ENCODE measurements around the gene DLGAP4. TPM values are rescaled to one million over a fixed set of nuclear protein-coding genes. Genes with fewer than 3 reads are reported as not detected.

DLGAP4 gene
- total RNA-seq, 1 experiment from 2014 or later = 40.3 TPM

DNA sequence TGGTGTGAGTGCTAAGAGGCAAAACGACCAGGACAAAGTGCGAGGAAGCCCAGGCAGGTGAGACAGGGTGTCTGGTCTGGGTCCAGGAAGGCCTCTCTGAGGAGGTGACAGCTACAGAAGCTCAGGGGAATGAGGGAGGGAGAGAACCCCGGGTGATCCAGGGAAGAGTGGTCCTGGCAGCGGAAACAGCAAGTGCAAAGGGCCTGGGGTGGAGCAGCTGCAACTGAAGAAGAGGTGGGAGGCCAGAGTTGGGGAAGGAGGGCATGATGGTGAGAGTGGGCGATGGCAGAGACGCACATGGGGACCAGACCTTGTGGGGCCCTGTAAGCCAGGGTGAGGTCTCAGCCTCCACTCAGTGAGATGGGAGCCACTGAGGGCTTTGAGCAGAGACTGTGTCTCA lies 45.8 kb downstream of the DLGAP4 start:
- no peak for TF ChIP-seq TCF7L2 (IDR thresholded peaks at IDR 0.05; ENCODE audit: borderline replicate concordance, extremely low read depth, insufficient read depth, insufficient read length)
- Histone ChIP-seq H3K9ac (ENCODE audit: low read length) (no peak overlapping the region), H3K4me1 (ENCODE audit: control insufficient read depth in 1 of 2, insufficient read depth in 2 of 2, low read length in 2 of 2) (peaks cover 2 to 6% of the 10 kb centered on the region in 2 experiments; a peak in 1 of 4 replicates), H3K4me3 (replicated peaks in 1 of 2; ENCODE audit: low read depth in 1 of 2, low read length in 2 of 2) (no peak overlapping the region), H3K36me3 (ENCODE audit: control insufficient read depth in 1 of 2, insufficient read depth in 2 of 2, low read length in 2 of 2) (no peaks in the 10 kb centered on the region), H3K27ac (ENCODE audit: low read depth, low read length) (no peak overlapping the region), H4K20me1 (ENCODE audit: insufficient read depth) (no peaks in the 10 kb centered on the region), H2AFZ (ENCODE audit: low read depth, low read length, poor library complexity, severe bottlenecking) (no peak overlapping the region), H3K9me2 (ENCODE audit: insufficient read depth) (no peaks in the 10 kb centered on the region), H3K4me2 (ENCODE audit: low read length) (no peak overlapping the region), H3K9me3 (ENCODE audit: control insufficient read depth in 1 of 2, insufficient read depth in 1 of 2, low read depth in 1 of 2, low read length in 2 of 2) (no peaks in the 10 kb centered on the region), H3K27me3 (ENCODE audit: insufficient read depth, low read length) (no peaks in the 10 kb centered on the region), H3K79me2 (ENCODE audit: insufficient read depth, low read length) (no peaks in the 10 kb centered on the region)
- POLR2A ChIA-PET = no interaction called here
- no TSS peak for BruUV-seq (replicated peaks)
- ATAC-seq (no peak), DNase-seq (ENCODE audit: low read depth, low spot score) (no peak)
- intact Hi-C loops (cut with micrococcal nuclease) = no loop called here
- RAD21 ChIA-PET (ENCODE audit: low non-redundant PET in 1 of 2, low total read pairs in 2 of 2, uncharacterized antibody in 2 of 2, unreplicated experiment in 2 of 2) = no interaction called here
- CTCF ChIA-PET = no interaction called here

DNA sequence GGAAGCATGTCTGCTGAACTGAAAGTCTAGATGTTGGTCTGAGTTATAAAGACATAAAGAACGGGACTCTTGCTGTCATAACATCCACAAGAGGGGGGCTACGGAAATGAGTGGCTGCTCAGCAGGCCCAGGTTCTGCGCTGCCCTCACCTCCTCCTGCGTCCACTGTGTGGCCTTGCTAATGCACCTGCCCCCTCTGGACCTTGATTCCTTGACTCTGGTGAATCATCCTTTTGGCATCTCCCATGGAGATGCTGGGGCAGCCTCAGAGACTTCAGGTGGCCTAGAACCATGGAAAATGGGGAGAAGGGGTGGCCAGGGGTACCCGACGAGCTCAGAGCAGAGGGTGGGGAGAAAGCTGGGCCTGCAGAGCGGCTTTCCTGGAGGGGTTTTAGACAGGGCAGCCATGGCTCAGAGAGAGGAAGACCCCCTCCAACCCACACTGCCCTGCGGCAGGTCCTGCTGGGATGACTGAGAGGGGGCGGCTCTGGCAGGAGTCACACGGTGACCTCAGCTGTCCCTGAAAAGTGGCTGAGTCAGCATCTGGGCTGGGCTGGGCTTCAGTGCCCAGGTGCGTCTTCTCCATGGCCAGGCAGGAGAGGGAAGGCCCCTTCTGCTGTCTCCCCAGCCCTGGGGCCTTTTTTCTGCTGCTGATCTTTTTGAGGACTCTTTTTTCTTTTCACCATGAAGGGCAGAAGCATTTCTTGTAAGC lies 46.9 kb downstream of the DLGAP4 start:
- H3K79me2 ChIP-seq (ENCODE audit: insufficient read depth, low read length) = no peaks in the 10 kb centered on the region
- POLR2A ChIA-PET = no interaction called here

More for the DNA sequence above, 46.9 kb downstream of the DLGAP4 start:
- no peaks in the 10 kb centered on the region for H3K9me3 ChIP-seq (ENCODE audit: control insufficient read depth in 1 of 2, insufficient read depth in 1 of 2, low read depth in 1 of 2, low read length in 2 of 2)
- intact Hi-C loops (cut with micrococcal nuclease) = no loop called here
- peaks cover 2 to 6% of the 10 kb centered on the region in 2 experiments; a peak in 1 of 4 replicates for H3K4me1 ChIP-seq (ENCODE audit: control insufficient read depth in 1 of 2, insufficient read depth in 2 of 2, low read length in 2 of 2)
- H3K4me2 ChIP-seq (ENCODE audit: low read length) = no peak overlapping the region
- DNase-seq (ENCODE audit: low read depth, low spot score) = no peak
- no peaks in the 10 kb centered on the region for H3K27me3 ChIP-seq (ENCODE audit: insufficient read depth, low read length)
- TF ChIP-seq, protein P1, sequence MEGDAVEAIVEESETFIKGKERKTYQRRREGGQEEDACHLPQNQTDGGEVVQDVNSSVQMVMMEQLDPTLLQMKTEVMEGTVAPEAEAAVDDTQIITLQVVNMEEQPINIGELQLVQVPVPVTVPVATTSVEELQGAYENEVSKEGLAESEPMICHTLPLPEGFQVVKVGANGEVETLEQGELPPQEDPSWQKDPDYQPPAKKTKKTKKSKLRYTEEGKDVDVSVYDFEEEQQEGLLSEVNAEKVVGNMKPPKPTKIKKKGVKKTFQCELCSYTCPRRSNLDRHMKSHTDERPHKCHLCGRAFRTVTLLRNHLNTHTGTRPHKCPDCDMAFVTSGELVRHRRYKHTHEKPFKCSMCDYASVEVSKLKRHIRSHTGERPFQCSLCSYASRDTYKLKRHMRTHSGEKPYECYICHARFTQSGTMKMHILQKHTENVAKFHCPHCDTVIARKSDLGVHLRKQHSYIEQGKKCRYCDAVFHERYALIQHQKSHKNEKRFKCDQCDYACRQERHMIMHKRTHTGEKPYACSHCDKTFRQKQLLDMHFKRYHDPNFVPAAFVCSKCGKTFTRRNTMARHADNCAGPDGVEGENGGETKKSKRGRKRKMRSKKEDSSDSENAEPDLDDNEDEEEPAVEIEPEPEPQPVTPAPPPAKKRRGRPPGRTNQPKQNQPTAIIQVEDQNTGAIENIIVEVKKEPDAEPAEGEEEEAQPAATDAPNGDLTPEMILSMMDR (IDR thresholded peaks at IDR 0.05 in 2 of 3, conservative IDR thresholded peaks at IDR 0.05 in 1 of 3; ENCODE audit: borderline replicate concordance in 1 of 3, insufficient read depth in 1 of 3, low read depth in 2 of 3, low read length in 2 of 3) = no peak
- ChIA-PET RAD21 (ENCODE audit: low non-redundant PET in 1 of 2, low total read pairs in 2 of 2, uncharacterized antibody in 2 of 2, unreplicated experiment in 2 of 2) (no interaction called here), CTCF (no interaction called here)
- no peak overlapping the region for H3K9ac ChIP-seq (ENCODE audit: low read length)
- H3K36me3 ChIP-seq (ENCODE audit: control insufficient read depth in 1 of 2, insufficient read depth in 2 of 2, low read length in 2 of 2) = no peaks in the 10 kb centered on the region
- no peak overlapping the region for H2AFZ ChIP-seq (ENCODE audit: low read depth, low read length, poor library complexity, severe bottlenecking)
- ATAC-seq = no peak
- H3K4me3 ChIP-seq (replicated peaks in 1 of 2; ENCODE audit: low read depth in 1 of 2, low read length in 2 of 2) = no peak overlapping the region
- BruUV-seq (replicated peaks) = no TSS peak
- H4K20me1 ChIP-seq (ENCODE audit: insufficient read depth) = no peaks in the 10 kb centered on the region
- no peak overlapping the region for H3K27ac ChIP-seq (ENCODE audit: low read depth, low read length)
- no peaks in the 10 kb centered on the region for H3K9me2 ChIP-seq (ENCODE audit: insufficient read depth)
